Cardiac muscle cell (in vitro differentiated cells and primary cell): ENCODE results near the gene CCR5. TPM values are rescaled to one million over a fixed set of nuclear protein-coding genes. Genes with fewer than 3 reads are reported as not detected.

Experiments used
- DNase-seq, 2 donors: peaks; one replicate each; pipeline versions ENCODE4 v3.0.0 to v3.0.0-alpha.2; 2010 to 2017; ENCODE audit warnings: low read depth in 1 of 2, low spot score in 1 of 2
- H3K27ac ChIP-seq: fragments of 200-600 bp; sonication (generic); 2 replicates; pipeline ENCODE4 v1.5.1; 2016
- H3K27me3 ChIP-seq: fragments of 200-600 bp; sonication (generic); 2 replicates; pipeline ENCODE4 v1.6.0; 2016; ENCODE audit warnings: control low read depth
- H3K36me3 ChIP-seq: fragments of 200-600 bp; sonication (generic); 2 replicates; pipeline ENCODE4 v1.5.1; 2016; ENCODE audit warnings: control low read depth
- H3K4me1 ChIP-seq: fragments of 200-600 bp; sonication (generic); 2 replicates; pipeline ENCODE4 v1.8.1; 2017; ENCODE audit warnings: low read depth, mild to moderate bottlenecking, mixed run types
- H3K4me3 ChIP-seq: fragments of 200-600 bp; sonication (generic); 2 replicates; pipeline ENCODE4 v1.5.1; 2016; ENCODE audit warnings: mild to moderate bottlenecking
- H3K9me3 ChIP-seq: fragments of 200-600 bp; sonication (generic); 2 replicates; pipeline ENCODE4 v1.5.1; 2017; ENCODE audit warnings: low read depth, mild to moderate bottlenecking, control low read depth
- polyA plus RNA-seq: library from polyadenylated mRNA; unstranded; fragments of >200 nt; fragmentation: Nextera tagmentation; extraction: Ambion mirVana; gene quantifications from 2 replicates; pipeline ENCODE4 v1.2.1, GENCODE V29; 2016
- total RNA-seq: library from RNA; depleted of rRNA; stranded (reverse); fragments of >200 nt; gene quantifications from 2 replicates; pipeline ENCODE4 v1.2.3, GENCODE V29; 2016
- TF ChIP-seq, protein P1 (sequence below): IDR thresholded peaks from 2 replicates; pipeline ENCODE4 v1.5.1; 2012; ENCODE audit warnings: low read depth, mild to moderate bottlenecking, low read length

The CCR5 gene
- total and polyA plus RNA-seq, 2 experiments from 2014 or later: not detected

DNA sequence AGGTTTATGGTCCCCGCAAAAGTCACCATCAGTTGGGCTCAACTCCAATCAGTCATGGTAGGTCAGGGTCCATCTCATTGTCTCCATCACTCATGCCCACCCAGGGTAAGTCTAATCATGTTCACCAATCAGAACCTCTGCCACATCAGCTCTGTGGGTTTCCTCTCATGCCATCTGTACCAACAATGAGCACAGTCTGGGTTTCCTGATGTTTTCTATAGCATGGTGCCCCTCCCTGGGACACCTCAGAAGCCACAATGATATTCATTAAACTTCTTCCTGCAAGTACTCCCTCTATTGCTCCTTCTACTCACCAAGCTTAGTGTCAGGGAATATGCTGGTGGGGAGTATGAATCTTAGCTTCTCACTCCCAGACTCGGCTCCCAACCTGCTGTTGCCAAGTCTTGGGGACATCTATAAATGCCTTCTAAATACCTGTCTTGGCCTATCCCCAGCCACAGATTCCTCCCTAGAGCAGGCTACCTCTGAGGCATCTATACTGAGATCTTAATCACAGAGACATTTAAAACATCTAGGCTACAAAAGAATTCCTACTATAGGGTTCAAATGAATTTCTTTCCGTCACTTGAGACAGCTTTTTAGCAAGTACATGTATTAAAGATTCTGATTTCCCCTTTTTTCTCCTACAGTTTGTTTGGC is 21.8 kb upstream of the CCR5 start:
- H3K36me3 ChIP-seq: no peaks in the 10 kb centered on the region
- H3K9me3 ChIP-seq: no peaks in the 10 kb centered on the region
- TF ChIP-seq, protein P1, sequence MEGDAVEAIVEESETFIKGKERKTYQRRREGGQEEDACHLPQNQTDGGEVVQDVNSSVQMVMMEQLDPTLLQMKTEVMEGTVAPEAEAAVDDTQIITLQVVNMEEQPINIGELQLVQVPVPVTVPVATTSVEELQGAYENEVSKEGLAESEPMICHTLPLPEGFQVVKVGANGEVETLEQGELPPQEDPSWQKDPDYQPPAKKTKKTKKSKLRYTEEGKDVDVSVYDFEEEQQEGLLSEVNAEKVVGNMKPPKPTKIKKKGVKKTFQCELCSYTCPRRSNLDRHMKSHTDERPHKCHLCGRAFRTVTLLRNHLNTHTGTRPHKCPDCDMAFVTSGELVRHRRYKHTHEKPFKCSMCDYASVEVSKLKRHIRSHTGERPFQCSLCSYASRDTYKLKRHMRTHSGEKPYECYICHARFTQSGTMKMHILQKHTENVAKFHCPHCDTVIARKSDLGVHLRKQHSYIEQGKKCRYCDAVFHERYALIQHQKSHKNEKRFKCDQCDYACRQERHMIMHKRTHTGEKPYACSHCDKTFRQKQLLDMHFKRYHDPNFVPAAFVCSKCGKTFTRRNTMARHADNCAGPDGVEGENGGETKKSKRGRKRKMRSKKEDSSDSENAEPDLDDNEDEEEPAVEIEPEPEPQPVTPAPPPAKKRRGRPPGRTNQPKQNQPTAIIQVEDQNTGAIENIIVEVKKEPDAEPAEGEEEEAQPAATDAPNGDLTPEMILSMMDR: no peak
- H3K27me3 ChIP-seq: peaks cover 3% of the 10 kb centered on the region
- H3K4me1 ChIP-seq: no peaks in the 10 kb centered on the region
- no peak overlapping the region for H3K27ac ChIP-seq
- H3K4me3 ChIP-seq: no peak overlapping the region
- DNase-seq: no peak

DNA sequence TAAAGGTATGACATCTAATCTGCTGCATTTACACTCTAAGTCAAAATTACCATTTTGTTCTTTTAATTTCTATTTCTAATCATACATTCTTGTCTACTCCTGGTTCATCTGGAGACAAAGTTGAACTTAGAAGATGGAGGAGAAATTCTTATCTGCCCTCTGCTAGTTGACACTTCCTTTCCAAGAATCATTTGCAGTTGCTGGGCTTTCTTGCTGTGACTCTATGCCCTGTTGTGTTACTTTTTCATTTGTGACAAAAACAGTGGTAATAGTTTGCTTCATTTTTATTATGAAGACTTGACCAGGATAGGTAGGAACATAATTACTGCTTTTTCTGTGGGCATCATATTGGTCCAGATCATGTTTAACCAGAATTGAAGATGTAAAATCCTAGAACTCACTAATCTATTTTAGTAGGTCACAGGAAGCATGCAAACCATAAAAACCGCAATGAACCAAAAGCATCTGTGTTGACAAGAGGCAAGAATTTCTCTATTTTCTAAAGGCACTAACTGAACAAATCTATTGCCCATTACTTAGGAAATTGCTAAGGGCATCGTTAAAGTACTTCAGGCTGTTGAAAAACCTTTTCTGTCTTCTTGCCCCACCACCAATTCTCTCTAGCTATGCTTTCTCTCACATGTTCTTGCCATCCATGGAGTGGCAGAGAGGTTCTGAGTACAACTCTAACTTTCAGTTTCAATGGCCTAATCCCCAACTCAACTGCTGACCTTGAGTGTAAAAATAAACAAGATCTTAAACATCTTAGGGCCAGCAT is 21.1 kb upstream of the CCR5 start:
- no peaks in the 10 kb centered on the region for H3K36me3 ChIP-seq
- TF ChIP-seq, protein P1: no peak
- no peak for DNase-seq
- peaks cover 3% of the 10 kb centered on the region for H3K27me3 ChIP-seq
- no peak overlapping the region for H3K4me3 ChIP-seq
- no peak overlapping the region for H3K27ac ChIP-seq
- H3K9me3 ChIP-seq: no peaks in the 10 kb centered on the region
- peaks cover 7% of the 10 kb centered on the region for H3K4me1 ChIP-seq

DNA sequence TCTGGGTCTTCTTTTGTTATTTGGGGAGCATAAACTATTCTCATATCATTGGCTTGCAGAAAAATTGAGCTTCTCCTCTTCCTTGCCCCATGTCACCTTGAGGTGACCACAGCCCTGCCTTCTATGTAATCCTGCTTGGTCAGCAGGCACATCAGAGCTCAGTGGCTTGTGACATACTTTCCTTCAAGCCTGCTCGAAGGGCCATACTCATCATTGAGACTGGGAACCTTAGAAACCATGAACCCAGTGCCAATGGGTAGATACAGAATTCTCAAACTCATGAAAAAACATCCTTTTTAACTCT is 20.5 kb upstream of the CCR5 start:
- H3K27ac ChIP-seq: no peak overlapping the region
- peaks cover 12% of the 10 kb centered on the region for H3K4me1 ChIP-seq
- TF ChIP-seq, protein P1: no peak
- no peaks in the 10 kb centered on the region for H3K9me3 ChIP-seq
- no peaks in the 10 kb centered on the region for H3K36me3 ChIP-seq
- DNase-seq: no peak
- peaks cover 3% of the 10 kb centered on the region for H3K27me3 ChIP-seq
- H3K4me3 ChIP-seq: no peak overlapping the region

DNA sequence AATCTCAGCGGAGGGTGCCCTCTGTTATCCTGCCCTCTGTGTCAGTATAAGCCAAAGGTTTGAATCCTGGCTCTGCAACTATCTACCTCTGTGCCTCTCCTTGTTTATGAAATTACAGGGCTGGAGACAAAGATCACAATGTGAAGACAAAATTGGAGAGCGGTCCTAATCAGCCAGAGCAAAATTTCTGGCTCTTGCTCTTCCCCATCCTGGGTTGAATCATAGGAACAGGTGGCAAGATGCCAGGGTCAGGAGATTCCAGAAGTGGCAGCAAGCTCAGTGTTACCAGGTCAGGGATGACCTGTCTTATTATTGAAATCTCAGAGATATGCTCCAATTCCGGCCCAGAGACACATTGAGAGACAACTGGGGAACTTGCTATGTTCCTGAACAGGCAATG is 19.1 kb upstream of the CCR5 start:
- Histone ChIP-seq H3K4me3 (no peak overlapping the region), H3K27me3 (peaks cover 3% of the 10 kb centered on the region), H3K4me1 (peaks cover 14% of the 10 kb centered on the region), H3K36me3 (no peaks in the 10 kb centered on the region), H3K27ac (no peak overlapping the region), H3K9me3 (no peaks in the 10 kb centered on the region)
- TF ChIP-seq, protein P1: no peak
- no peak for DNase-seq

DNA sequence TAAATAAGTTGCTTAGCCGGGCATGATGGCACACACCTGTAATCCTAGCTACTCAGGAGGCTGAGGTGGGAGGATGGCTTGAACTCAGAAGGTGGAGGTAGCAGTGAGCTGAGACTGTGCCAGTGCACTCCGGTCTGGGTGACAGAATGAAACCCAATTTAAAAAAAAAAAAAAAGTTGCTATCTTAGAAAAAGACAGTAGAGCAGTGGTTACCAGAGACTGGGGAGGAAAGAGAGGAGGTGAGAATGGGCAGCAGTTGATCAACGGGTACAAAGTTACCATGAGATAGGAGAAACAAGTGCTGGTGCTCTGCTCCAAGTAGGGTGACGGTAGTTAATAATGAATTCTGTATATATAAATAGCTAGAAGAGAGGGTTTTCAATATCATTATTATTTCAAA is 17.7 kb upstream of the CCR5 start:
- Histone ChIP-seq H3K27ac (no peak overlapping the region), H3K9me3 (no peaks in the 10 kb centered on the region), H3K36me3 (no peaks in the 10 kb centered on the region), H3K27me3 (peaks cover 3% of the 10 kb centered on the region), H3K4me3 (no peak overlapping the region), H3K4me1 (peaks cover 14% of the 10 kb centered on the region)
- DNase-seq: no peak
- TF ChIP-seq, protein P1: no peak
